ENCODE results near the gene RPGRIP1L.

GRCh38 chr16:53736297-53736696 lies 32.6 kb upstream of the RPGRIP1L start:
- TF ChIP-seq CTCF (IDR thresholded peaks at IDR 0.05) (no peak), EZH2 (IDR thresholded peaks at IDR 0.05; ENCODE audit: borderline replicate concordance, insufficient read depth, low read depth, low read length, poor library complexity, severe bottlenecking) (no peak)
